Neural cell (in vitro differentiated cells): ENCODE measurements around the gene HSPBAP1.

Experiments
- CTCF ChIP-seq: fragments of 450-650 bp; IDR thresholded peaks from 2 replicates; pipeline ENCODE4 v1.5.1; 2014; ENCODE audit warnings: antibody characterized with exemption, mild to moderate bottlenecking, moderate library complexity; ENCODE audit not compliant: poor library complexity, severe bottlenecking
- EP300 ChIP-seq: fragments of 450-650 bp; conservative IDR thresholded peaks from 2 replicates; pipeline ENCODE4 v1.6.1; 2014; ENCODE audit warnings: antibody characterized with exemption, mild to moderate bottlenecking, moderate library complexity; ENCODE audit not compliant: poor library complexity, severe bottlenecking
- EZH2 ChIP-seq: fragments of 200-600, 300-800 bp; shearing (Covaris generic), sonication (generic); IDR thresholded peaks from 2 replicates; pipeline ENCODE4 v1.6.1; 2014; ENCODE audit warnings: antibody characterized with exemption, low read length, borderline replicate concordance, mild to moderate bottlenecking; ENCODE audit not compliant: insufficient read depth, poor library complexity, severe bottlenecking
- POLR2AphosphoS5 ChIP-seq: IDR thresholded peaks from 2 replicates; pipeline ENCODE4 v1.6.1; 2012
- REST ChIP-seq: IDR thresholded peaks from 2 replicates; pipeline ENCODE4 v1.6.1; 2012; ENCODE audit warnings: borderline replicate concordance
- TAF1 ChIP-seq: IDR thresholded peaks from 2 replicates; pipeline ENCODE4 v1.6.1; 2012; ENCODE audit warnings: low read depth

GRCh38 chr3:122770521-122771202 is 23.0 kb downstream of the HSPBAP1 start:
- TF ChIP-seq CTCF (no peak), EP300 (no peak), TAF1 (no peak), POLR2AphosphoS5 (no peak), EZH2 (no peak), REST (no peak)
